ENCODE results near the gene ELOVL3.

Gene ELOVL3

DNA sequence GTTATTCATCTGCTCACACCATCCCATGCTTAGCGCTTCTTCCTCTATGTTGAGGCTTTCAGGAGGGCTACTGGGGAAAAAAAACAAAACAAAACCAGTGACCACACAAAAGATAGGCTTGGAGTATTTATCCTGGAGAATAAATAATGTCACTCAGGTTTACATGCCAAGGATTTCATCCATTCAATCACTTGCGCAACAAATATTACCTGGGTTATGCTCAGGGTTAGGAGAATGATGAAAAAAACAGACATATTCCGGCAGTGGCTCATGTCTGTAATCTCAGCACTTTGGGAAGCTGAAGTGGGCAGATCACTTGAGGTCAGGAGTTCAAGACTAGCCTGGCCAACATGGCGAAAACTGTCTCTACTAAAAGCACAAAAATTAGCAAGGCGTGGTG, 3.3 kb upstream of the ELOVL3 start:
- in situ Hi-C loops (cut with MboI; ENCODE audit: low sequenced_read_pairs) = no loop called here

DNA sequence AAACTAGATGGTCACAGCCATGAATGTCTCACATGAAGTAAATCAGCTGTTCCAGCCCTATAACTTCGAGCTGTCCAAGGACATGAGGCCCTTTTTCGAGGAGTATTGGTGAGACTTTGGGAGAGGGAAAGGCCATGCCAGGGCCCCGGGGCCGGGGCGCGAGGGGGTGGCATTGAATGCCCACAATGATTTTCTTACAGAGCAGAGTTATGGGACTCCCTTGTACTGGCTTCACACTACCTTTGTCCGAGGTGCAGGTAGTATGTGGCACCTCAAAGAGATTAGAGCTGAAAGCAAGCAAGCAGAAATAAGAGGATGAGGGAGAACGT, 407 bp downstream of the ELOVL3 start:
- in situ Hi-C loops (cut with MboI; ENCODE audit: low sequenced_read_pairs) = loop anchor here (25.0 kb wide), 1 partner anchor 136 kb away; no protein-coding TSS in a partner anchor

DNA sequence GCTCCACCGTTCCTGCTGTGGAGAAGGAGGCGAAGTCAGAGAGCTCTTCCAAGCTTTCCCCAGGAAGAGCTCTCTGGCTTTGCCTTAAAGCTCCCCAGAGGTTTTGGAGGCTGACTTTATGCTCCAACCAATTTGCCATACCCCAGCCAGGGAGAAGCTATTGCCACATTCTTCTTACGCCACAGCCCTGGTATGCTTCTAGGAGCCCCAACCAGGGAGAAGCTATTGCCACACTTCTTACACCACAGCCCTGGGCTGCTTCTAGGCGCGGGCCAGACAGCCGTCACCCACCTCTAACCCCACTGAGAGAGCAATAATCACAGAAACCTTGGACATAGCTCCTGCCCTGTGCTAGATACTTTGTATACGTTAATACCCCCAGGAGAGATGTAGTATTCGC, 951 bp downstream of the ELOVL3 start:
- in situ Hi-C loops (cut with MboI; ENCODE audit: low sequenced_read_pairs) = loop anchor here (25.0 kb wide), 1 partner anchor 135 kb away; no protein-coding TSS in a partner anchor

DNA sequence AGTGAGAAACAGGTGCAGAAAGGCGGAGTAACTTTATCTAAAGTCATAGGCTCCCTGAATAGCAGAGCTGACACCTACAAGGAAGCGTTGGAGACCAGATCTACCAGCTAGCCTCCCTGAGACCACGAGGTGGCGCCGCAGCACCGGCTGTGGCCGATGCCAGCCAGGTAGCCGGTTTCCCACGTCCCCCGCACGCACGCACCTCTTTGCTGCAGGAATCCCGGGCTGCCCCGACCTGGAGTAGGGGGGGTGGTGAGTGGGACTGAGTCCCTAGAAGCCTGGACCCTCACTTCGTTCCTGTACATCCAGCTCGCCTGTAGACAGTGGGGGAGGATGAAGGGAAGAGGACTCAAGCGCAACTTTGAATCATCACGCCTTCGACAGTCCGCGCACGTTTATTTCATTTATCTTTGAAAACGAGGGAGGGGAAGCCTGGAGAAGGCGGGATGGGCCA, 3.7 kb downstream of the ELOVL3 start:
- in situ Hi-C loops (cut with MboI; ENCODE audit: low sequenced_read_pairs) = loop anchor here (25.0 kb wide), 1 partner anchor 132 kb away; no protein-coding TSS in a partner anchor

DNA sequence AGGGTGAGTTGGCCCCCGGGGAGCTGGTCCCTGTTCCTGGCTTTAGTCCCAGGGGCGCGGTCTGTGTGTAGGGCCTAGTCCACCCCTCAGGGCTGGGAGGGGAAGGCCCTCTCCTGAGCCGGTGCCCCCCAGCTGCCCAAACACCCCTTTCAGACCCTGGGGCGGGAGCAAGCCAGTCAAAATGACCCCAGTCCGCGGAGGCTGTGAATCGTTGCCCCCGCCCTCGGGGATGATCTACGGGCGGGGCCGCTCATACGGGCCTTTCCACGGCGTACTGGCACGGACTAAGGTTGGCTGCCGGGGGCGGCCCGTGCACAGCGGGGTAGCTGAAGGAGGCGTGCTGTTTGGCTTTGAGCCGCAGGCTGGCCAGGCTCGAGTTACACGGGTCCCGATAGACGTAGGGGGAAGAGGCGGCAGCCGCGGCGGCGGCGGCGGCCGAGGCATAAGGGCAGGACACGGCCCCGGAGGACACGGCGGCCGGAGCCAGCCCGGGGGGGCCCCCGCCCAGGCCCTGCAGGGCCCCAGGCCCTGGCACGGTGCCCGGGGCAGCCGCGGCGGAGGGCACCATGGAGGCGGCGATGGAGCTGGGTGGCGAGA, 4.3 kb downstream of the ELOVL3 start:
- in situ Hi-C loops (cut with MboI; ENCODE audit: low sequenced_read_pairs) = loop anchor here (25.0 kb wide), 1 partner anchor 132 kb away; no protein-coding TSS in a partner anchor

DNA sequence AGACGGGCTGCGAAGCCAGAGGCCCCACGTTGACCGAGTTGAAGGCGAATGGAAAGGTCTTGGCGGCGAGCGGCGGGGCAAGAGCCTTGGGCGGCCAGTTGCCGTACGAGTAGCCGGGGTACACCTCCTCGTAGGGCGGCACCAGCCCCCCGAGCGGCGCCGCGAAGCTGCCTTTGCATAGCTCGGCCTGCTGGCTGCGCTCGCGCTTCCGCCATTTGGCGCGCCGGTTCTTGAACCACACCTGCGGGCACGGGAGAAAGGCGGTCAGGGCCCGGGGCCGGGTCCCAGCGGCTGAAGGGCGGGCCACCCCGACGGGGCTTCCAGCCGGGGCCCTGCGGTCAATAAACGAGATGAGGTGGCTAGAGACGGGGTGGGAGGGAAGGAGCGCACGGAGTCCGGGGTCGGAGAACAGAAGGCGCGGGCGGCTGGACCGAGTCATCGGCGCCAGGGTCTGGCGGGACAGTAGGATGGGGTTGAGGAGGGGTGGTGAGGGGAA, 4.8 kb downstream of the ELOVL3 start:
- in situ Hi-C loops (cut with MboI; ENCODE audit: low sequenced_read_pairs) = loop anchor here (25.0 kb wide), 1 partner anchor 131 kb away; no protein-coding TSS in a partner anchor

DNA sequence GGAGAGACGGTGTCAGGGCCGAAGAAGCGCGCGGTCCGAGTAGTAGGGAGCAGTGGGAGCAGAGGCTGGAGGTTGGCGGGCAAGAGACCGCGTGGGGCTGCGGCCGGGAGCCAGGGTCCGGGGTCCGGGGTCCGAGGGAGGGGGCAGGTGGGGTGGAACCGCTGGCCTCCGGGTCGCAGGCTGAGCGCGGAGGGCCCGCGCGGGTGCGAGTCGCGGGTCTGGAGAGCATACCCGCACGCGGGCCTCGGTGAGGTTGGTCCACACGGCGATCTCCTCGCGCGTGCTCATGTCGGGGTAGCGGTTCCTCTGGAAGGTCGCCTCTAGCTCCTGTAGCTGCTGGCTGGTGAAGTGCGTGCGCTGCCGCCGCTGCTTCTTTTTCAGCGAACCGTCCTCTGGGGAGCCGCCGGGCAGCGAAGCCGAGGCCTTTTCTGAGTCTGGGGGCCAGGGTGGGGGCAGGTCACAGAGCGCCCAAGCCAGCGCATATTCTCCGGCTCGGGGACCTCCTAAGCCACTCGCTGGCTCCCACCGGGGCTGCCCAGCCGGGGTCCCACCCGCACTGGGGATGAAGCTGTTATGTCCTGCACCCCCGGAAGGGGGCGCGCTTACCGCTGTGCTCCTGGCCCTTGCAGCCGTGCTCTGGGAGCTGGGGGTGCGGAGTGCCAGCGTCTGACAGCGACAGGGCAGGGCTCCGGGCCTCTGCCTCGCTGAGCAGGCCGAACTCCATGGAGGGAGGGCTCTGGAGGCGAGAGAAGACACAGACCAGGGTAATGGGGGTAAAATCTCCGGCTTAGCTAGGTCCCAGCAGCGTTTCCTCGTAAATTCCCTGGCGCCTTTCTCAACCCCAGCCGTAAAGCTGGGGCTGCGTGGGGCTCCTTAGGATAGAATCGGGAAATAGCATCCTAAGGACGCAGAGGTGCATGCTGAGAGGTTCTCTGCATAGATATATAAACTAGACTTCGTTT, 5.5 kb downstream of the ELOVL3 start:
- in situ Hi-C loops (cut with MboI; ENCODE audit: low sequenced_read_pairs) = loop anchor here (25.0 kb wide), 1 partner anchor 131 kb away; no protein-coding TSS in a partner anchor

DNA sequence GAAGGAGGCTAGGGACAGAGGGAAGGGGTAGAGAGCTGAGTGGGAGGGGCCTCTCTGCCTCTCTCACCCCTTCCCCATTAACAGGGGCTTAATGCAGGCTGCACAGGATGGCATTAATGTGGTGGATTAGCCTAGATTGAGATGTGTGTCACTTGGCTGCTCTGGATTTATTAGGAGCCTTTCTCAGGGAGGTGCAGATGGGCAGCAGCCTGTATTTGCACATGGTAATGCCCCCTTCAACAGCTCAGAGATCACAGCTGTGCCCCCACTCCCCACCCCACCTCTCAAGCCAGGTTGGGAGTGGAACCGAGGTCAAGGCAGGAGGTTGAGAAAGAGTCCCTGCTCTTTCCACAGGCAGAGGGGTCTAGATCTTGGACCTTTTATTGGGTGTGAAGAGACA, 7.9 kb downstream of the ELOVL3 start:
- in situ Hi-C loops (cut with MboI; ENCODE audit: low sequenced_read_pairs) = loop anchor here (25.0 kb wide), 1 partner anchor 128 kb away; no protein-coding TSS in a partner anchor

DNA sequence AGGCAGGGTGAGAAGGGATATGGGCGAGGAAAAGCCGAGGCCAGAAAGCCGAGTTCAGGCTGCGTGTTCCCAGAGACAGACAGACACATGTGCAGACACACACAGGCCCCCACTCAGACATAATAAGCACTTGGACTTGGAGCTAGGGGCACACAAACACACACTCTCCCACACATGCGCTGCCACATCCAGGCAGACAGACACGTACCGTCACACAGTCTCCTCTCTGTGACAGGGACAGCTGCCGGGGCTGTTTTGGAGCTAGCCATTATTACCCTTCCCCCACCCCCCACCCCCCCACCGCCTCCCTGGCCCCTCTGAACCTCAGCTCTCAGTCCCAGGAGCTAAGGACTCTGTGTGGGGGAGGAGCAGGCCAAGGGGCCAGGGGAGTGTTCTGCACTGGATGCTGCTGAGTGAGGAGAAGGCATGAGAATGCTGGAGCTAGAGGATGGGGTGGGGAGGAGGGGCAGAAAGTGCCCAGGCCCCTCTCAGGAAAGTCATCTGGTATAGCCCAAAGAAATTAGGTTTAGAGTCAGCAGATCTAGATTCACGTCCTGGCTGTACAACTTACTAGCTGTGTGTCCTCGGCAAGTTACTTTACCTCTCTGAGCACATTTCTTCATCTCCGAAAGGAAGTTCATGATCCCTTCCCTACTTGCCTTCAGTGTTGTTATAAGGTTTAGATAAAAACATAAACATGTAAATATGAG, 8.9 kb downstream of the ELOVL3 start:
- in situ Hi-C loops (cut with MboI; ENCODE audit: low sequenced_read_pairs) = loop anchor here (25.0 kb wide), 1 partner anchor 127 kb away; no protein-coding TSS in a partner anchor

DNA sequence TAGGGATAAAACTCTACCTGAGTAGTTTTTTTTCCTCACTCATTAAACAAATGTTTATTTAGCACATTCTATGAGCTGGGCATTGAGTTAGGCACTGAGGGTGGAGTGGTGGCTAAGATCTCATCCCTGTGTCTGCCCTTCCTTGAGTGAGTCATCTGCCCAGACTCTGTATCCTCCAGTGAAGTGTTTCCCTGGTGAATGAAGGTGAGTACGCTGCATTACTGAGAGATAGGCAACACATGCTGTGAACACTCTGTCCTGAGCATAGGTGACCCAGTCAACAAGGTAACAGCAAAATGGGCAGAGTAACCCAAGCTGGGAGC, 9.5 kb downstream of the ELOVL3 start:
- in situ Hi-C loops (cut with MboI; ENCODE audit: low sequenced_read_pairs) = loop anchor here (25.0 kb wide), 1 partner anchor 127 kb away; no protein-coding TSS in a partner anchor

DNA sequence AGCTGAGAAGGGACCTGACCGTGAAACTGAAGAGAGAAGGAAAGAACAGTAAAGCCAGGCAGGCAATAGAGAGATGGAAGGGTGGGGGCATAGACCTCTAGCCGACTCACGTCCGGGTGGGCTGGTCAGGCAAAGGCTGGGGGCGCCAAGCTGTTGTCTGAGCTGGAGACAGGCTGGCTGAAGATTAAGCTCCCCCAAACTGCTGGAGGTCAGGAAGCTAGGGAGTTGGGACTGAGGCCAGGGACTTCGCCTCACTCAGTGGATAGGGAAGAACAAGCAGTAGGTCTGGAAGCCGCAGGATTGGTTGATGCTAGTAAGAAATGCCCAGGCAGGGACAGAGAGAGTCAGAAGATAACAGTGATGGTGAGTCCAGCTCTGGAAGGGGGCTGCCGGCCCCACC, 9.9 kb downstream of the ELOVL3 start:
- in situ Hi-C loops (cut with MboI; ENCODE audit: low sequenced_read_pairs) = loop anchor here (25.0 kb wide), 1 partner anchor 126 kb away; no protein-coding TSS in a partner anchor

DNA sequence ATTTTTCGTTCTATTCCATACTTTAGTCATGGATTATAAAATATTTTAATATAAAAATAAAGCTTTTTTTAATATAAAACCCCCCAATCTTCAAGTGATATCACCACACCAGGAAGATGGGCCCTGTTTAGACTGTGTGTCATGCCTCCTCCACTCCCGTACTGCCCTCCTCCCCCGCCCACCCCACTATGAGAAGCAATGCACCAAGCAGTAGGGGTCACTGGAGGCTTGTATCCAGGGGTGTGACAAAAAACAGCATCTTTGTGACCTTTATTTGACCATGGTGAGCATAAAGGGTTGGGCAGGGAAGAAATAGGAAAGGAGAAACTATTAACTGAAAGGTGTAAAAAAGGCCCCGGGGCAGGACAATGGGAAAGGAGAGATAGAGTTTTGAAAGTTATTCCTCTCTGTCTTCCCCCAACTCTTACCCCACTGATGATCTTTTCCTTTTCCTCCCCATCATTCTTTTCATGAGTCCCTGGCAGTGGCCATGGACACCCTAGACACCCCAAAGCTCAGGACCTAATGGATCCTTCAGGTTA, 11.7 kb downstream of the ELOVL3 start:
- in situ Hi-C loops (cut with MboI; ENCODE audit: low sequenced_read_pairs) = loop anchor here (25.0 kb wide), 1 partner anchor 125 kb away; no protein-coding TSS in a partner anchor

DNA sequence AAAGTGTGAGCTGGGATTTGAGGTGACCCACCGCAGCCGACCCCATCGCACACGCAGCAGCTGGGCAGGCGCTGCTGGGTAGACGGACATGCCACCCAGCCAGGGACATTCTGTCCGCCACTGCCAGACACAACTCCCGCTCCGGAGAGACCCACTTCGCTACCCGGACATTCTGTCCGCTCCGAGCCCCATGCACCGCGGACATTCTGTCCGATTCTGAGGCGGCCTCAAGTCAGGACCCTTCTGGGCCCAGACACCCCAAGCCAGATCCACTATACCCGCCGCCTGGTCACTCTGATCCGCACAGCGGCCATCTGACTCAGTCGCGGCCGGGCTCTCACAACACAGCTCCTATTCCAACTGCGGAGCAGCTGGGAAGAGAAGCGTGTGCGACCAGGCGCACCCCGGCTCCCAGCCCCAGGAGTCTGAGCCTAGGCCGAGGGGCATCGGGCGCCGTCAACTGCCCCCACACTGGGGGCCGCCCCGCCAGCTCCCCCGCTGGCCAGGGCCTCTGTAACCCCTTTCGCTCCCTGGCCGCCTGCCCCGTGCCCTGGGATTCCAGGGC, 14.4 kb downstream of the ELOVL3 start:
- in situ Hi-C loops (cut with MboI; ENCODE audit: low sequenced_read_pairs) = loop anchor here (25.0 kb wide), 1 partner anchor 122 kb away; no protein-coding TSS in a partner anchor

DNA sequence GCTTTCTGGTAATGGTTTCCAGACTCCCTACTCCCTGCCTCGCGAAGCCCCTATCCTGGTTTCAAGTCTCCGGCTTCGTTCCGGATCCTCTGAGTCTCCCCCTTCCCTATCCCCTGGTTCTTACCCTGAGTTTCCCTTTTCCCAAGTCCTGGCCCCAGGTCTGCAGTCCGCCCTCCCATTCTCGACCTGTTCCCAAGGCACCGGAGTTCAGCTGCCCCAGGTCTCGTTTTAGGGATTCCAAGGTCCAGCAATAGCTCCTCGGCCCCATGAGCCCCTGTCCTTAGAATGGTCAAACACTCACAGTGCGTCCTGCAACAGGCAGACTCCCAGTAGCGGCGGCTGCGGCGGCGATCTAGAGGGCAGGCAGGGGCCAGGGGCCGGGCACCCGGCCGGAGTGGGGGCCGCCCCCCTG, 14.9 kb downstream of the ELOVL3 start:
- in situ Hi-C loops (cut with MboI; ENCODE audit: low sequenced_read_pairs) = loop anchor here (25.0 kb wide), 1 partner anchor 121 kb away; no protein-coding TSS in a partner anchor

DNA sequence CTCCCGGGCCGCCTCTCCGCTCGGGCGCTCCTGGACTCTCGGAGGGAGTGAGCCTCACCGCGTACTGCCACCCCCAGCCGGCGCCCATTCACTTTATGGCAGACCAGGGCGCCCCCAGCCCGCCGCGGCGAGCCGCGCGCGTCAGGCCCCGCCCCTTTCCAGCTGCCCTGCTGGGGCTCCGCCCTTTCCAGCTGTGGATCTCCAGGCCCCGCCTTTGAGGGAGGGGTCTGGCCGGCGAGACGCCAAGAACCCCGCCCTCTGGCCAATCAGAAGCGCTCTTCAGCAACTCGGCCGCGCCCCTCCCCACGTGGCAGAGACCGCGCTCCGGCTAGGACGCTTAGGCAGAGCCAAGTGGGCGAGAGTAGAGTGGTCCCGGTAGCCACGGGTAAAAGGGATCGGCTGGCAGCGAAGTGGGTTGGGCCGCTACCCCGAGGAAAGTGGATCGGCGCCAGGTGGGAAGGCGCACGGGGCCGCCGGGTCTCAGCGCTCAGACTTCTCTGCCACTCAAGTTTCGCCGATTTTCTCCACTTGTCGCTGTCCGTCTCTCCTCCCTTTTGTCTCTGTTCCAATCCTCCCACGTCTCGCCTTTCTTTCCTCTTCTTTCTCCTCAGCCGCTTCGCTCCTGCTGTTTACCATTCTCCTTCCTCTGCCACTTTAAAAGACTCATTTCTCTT, 15.5 kb downstream of the ELOVL3 start, which contains the start of gene PITX3:
TSS of gene PITX3 (minus strand) at position 69 of the 674 bp plus-strand sequence. CDS start 9,432 bp downstream, outside the sequence.
- in situ Hi-C loops (cut with MboI; ENCODE audit: low sequenced_read_pairs) = loop anchor here (25.0 kb wide), 1 partner anchor 121 kb away; no protein-coding TSS in a partner anchor

DNA sequence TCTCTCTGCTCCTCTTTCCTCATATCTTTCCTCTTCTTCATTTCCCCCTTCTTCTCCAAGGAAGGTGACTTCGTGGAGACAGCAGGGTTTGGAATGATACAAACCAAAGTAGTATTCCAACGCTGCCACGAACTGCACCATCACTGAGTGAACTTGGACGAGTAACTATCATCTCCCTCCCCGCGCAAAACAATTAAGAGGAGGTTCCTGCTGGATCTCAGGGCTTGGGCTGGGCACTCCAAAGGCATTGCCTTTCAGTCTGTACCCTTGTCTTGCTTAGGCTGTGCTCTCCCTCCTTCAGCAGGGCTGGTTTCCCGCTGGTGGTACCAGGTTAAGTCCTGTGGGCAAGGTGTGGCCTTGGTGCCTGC, 16.0 kb downstream of the ELOVL3 start:
- in situ Hi-C loops (cut with MboI; ENCODE audit: low sequenced_read_pairs) = loop anchor here (25.0 kb wide), 1 partner anchor 120 kb away; no protein-coding TSS in a partner anchor

DNA sequence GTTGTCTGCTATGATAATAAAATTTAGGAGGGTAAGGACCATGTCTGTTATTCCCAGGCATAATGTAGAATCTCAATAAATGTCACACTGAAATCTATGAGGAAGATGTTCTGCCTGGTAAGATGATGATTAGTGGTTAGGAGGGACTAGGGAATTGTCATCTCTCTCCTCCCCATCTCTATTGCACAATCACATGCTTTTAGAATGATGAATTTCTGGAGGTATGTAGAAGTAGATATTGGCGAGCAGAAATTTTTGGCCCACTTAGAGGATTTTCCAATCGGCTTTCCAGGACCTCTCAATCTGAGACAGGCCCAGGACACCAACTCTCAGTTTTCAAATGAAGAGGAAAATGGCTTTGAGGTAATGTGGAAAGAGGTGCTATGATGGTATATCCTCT, 17.2 kb downstream of the ELOVL3 start:
- in situ Hi-C loops (cut with MboI; ENCODE audit: low sequenced_read_pairs) = loop anchor here (25.0 kb wide), 1 partner anchor 119 kb away; no protein-coding TSS in a partner anchor

DNA sequence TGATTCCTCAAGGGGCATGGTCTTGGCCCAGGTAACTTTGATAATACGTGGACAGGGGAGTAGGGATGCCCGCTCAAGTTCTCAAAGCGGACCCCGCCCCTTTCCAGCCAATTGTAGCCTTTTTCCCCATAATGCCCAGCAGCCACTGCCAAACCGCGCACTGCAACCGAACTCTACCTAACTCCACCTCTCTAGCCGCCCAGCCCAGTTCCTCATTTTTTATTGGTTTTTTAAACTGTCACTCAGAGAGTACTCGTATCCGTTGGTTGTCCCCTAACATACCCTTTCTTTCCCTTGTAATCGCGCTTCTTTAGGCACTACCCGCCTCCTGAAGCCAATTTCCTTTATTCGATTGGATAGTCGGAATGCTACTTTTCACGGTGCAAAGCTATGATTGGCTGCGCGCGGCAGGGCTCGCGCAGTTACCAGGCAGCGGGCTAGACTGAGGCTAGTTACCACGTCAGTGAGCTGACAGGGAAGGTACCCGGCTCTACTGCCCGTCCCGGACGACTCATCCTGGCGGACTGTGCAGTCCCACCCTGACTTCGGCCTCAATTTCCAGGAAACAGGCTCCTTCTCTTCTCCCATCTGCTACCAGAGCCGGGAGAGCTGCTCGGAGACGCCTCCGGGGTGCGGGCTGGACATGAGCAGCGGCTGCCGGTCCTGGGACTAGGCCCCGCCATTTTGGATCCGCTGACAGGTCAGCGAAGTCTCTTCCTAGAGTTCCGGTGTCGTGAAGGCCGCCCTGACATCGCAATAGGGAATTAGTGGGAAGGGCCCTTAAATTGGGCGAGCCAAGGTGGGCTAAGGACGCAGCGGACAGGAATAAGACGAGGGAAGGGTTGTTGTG, 19.2 kb downstream of the ELOVL3 start, which contains the start of gene GBF1:
TSS of gene GBF1 (plus strand) at position 451 of the 850 bp plus-strand sequence. CDS start 13,407 bp downstream, outside the sequence.
- in situ Hi-C loops (cut with MboI; ENCODE audit: low sequenced_read_pairs) = loop anchor here (25.0 kb wide), 1 partner anchor 117 kb away; no protein-coding TSS in a partner anchor
